Measurements from ENCODE around the gene KSR2.
A peak's percentile ranks its signal among the peaks of the same experiment; 100 is the strongest.

Gene KSR2

GRCh38 chr12:117695956-117696355 lies 272.8 kb downstream of the KSR2 start (continued):
- TF ChIP-seq ZNF138 (tag by site-specific recombination; IDR thresholded peaks at IDR 0.05; ENCODE audit: borderline replicate concordance) (no peak), YY1 (tag by site-specific recombination; IDR thresholded peaks at IDR 0.05) (no peak), GFI1B (tag by site-specific recombination; IDR thresholded peaks at IDR 0.05) (no peak), HOXA7 (CRISPR knock-in tag; IDR thresholded peaks at IDR 0.05; ENCODE audit: borderline replicate concordance) (no peak)

- ChIA-PET POLR2A (no interaction called here), CTCF (interaction anchor here (0.9 to 1.4 kb wide), 2 partner anchors 21 to 145 kb away, joined by 5 read pairs; no protein-coding TSS in a partner anchor)
- TF ChIP-seq ZNF146 (tag by site-specific recombination; IDR thresholded peaks at IDR 0.05): peak; percentile 78
- no peak for TF ChIP-seq SP3 (tag by site-specific recombination; IDR thresholded peaks at IDR 0.05)
Observed at GRCh38 chr12:117692512-117692911, 276.3 kb downstream of the KSR2 start.

GRCh38 chr12:117689857-117690256 lies 278.9 kb downstream of the KSR2 start:
- CTCF ChIA-PET: interaction anchor here (0.7 kb wide), 1 partner anchor 453 kb away, joined by 3 read pairs; no protein-coding TSS in a partner anchor
- no peak overlapping the region for H3K27ac ChIP-seq (ENCODE audit: extremely low read depth, low read depth, low read length)
- no peaks in the 10 kb centered on the region for H3K36me3 ChIP-seq (ENCODE audit: control insufficient read depth in 2 of 2, insufficient read depth in 1 of 2, low read length in 2 of 2)
- POLR2A ChIA-PET: no interaction called here
- H3K4me1 ChIP-seq (ENCODE audit: control insufficient read depth, insufficient read depth, low read length): peaks cover 16% of the 10 kb centered on the region
- H3K9me3 ChIP-seq (ENCODE audit: control insufficient read depth, insufficient read depth, low read depth, low read length): no peaks in the 10 kb centered on the region
- no peak overlapping the region for H3K4me3 ChIP-seq (ENCODE audit: low read depth, low read length)
- no peak for TF ChIP-seq MYNN (tag by site-specific recombination; IDR thresholded peaks at IDR 0.05; ENCODE audit: borderline replicate concordance)
- TF ChIP-seq ZNF366 (tag by site-specific recombination; conservative IDR thresholded peaks at IDR 0.05): peak; percentile 58; the same call in 1 of the 2 replicates
- TF ChIP-seq ZNF777 (tag by site-specific recombination; IDR thresholded peaks at IDR 0.05; ENCODE audit: borderline replicate concordance): no peak
- TF ChIP-seq ZBTB6 (tag by site-specific recombination; IDR thresholded peaks at IDR 0.05): no peak
- TF ChIP-seq PRDM2 (tag by site-specific recombination; IDR thresholded peaks at IDR 0.05; ENCODE audit: borderline replicate concordance): no peak
- TF ChIP-seq CTCF (tag by site-specific recombination; IDR thresholded peaks at IDR 0.05): no peak

More at GRCh38 chr12:117692512-117692911, 276.3 kb downstream of the KSR2 start:
- H3K4me3 ChIP-seq (ENCODE audit: low read depth, low read length): no peak overlapping the region
- H3K36me3 ChIP-seq (ENCODE audit: control insufficient read depth in 2 of 2, insufficient read depth in 1 of 2, low read length in 2 of 2): no peaks in the 10 kb centered on the region
- H3K9me3 ChIP-seq (ENCODE audit: control insufficient read depth, insufficient read depth, low read depth, low read length): no peaks in the 10 kb centered on the region
- no peaks in the 10 kb centered on the region for H3K4me1 ChIP-seq (ENCODE audit: control insufficient read depth, insufficient read depth, low read length)
- H3K27ac ChIP-seq (ENCODE audit: extremely low read depth, low read depth, low read length): no peak overlapping the region

All from HEK293 (cell line).